ENCODE data around the gene CAPN15. TPM values are rescaled to one million over a fixed set of nuclear protein-coding genes. Genes with fewer than 3 reads are reported as not detected.
A peak's percentile ranks its signal among the peaks of the same experiment; 100 is the strongest.

Gene CAPN15
- total RNA-seq, 2 experiments from 2014 or later = 113 to 121 TPM

GRCh38 chr16:569445-570254 is 42.1 kb downstream of the CAPN15 start, which contains the start of gene PIGQ:
PIGQ (plus strand) TSS chr16:569968; CDS start chr16:574075, 4,107 bp downstream.
- no peaks in the 10 kb centered on the region for H3K27me3 Mint-ChIP-seq
- H3K4me1 Mint-ChIP-seq = peaks cover 23% of the 10 kb centered on the region
- peak within 1 kb of the TSS; percentile 77 for H3K4me3 Mint-ChIP-seq
- ATAC-seq = peak; percentile 87
- DNase-seq = peak; percentile 69
- no peaks in the 10 kb centered on the region for H3K9me3 Mint-ChIP-seq (ENCODE audit: low read depth)
- H3K36me3 Mint-ChIP-seq = no peaks in the 10 kb centered on the region
- CTCF ChIA-PET = interaction anchor here (0.9 to 1.1 kb wide), 2 partner anchors 10 to 79 kb away, joined by 3 read pairs; no protein-coding TSS in a partner anchor
- H3K27ac Mint-ChIP-seq = peak within 1 kb of the TSS; percentile 91

- no peaks in the 10 kb centered on the region for H3K9me3 Mint-ChIP-seq (ENCODE audit: low read depth)
- no peaks in the 10 kb centered on the region for H3K27me3 Mint-ChIP-seq
- DNase-seq = no peak
- no peak overlapping the region for H3K27ac Mint-ChIP-seq
- H3K4me1 Mint-ChIP-seq = peaks cover 16% of the 10 kb centered on the region
- CTCF ChIA-PET = no interaction called here
- no peak overlapping the region for H3K4me3 Mint-ChIP-seq
- H3K36me3 Mint-ChIP-seq = no peaks in the 10 kb centered on the region
- no peak for ATAC-seq
These were observed 45.5 kb downstream of the CAPN15 start for GRCh38 chr16:572865-573650.

GRCh38 chr16:574021-574760 is 46.7 kb downstream of the CAPN15 start:
- H3K4me1 Mint-ChIP-seq = peaks cover 15% of the 10 kb centered on the region
- H3K27ac Mint-ChIP-seq = no peak overlapping the region
- no peaks in the 10 kb centered on the region for H3K27me3 Mint-ChIP-seq
- no peak for ATAC-seq
- no peaks in the 10 kb centered on the region for H3K9me3 Mint-ChIP-seq (ENCODE audit: low read depth)
- no peak for DNase-seq
- H3K36me3 Mint-ChIP-seq = no peaks in the 10 kb centered on the region
- no peak overlapping the region for H3K4me3 Mint-ChIP-seq
- CTCF ChIA-PET = no interaction called here

GRCh38 chr16:575354-576196 is 48.1 kb downstream of the CAPN15 start:
- Mint-ChIP-seq H3K4me3 (no peak overlapping the region), H3K27ac (no peak overlapping the region), H3K27me3 (no peaks in the 10 kb centered on the region), H3K4me1 (peaks cover 13% of the 10 kb centered on the region), H3K36me3 (no peaks in the 10 kb centered on the region), H3K9me3 (ENCODE audit: low read depth) (no peaks in the 10 kb centered on the region)
- ATAC-seq (no peak), DNase-seq (no peak)
- CTCF ChIA-PET = no interaction called here

- ATAC-seq = no peak
- Mint-ChIP-seq H3K27me3 (no peaks in the 10 kb centered on the region), H3K36me3 (no peaks in the 10 kb centered on the region), H3K4me1 (peaks cover 7% of the 10 kb centered on the region), H3K27ac (no peak overlapping the region), H3K9me3 (ENCODE audit: low read depth) (no peaks in the 10 kb centered on the region), H3K4me3 (no peak overlapping the region)
- CTCF ChIA-PET = interaction anchor here (1.0 kb wide), 1 partner anchor 12 kb away, joined by 5 read pairs; no protein-coding TSS in a partner anchor
- no peak for DNase-seq
These were observed 48.8 kb downstream of the CAPN15 start for GRCh38 chr16:576197-576822.

- CTCF ChIA-PET = interaction anchor here (1.0 kb wide), 1 partner anchor 11 kb away, joined by 5 read pairs; no protein-coding TSS in a partner anchor
- Mint-ChIP-seq H3K27ac (no peak overlapping the region), H3K4me3 (no peak overlapping the region), H3K4me1 (peaks cover 3% of the 10 kb centered on the region), H3K9me3 (ENCODE audit: low read depth) (no peaks in the 10 kb centered on the region), H3K36me3 (no peaks in the 10 kb centered on the region), H3K27me3 (no peaks in the 10 kb centered on the region)
- DNase-seq (no peak), ATAC-seq (no peak)
These were observed 49.3 kb downstream of the CAPN15 start for GRCh38 chr16:576823-577201.

- Mint-ChIP-seq H3K27me3 (no peaks in the 10 kb centered on the region), H3K36me3 (no peaks in the 10 kb centered on the region), H3K9me3 (ENCODE audit: low read depth) (no peaks in the 10 kb centered on the region), H3K27ac (no peak overlapping the region), H3K4me3 (no peak overlapping the region), H3K4me1 (peaks cover 3% of the 10 kb centered on the region)
- DNase-seq = no peak
- no peak for ATAC-seq
- CTCF ChIA-PET = no interaction called here
These were observed 50.3 kb downstream of the CAPN15 start for GRCh38 chr16:577796-578195.

GRCh38 chr16:578232-578869 is 50.8 kb downstream of the CAPN15 start:
- no peak for ATAC-seq
- Mint-ChIP-seq H3K9me3 (ENCODE audit: low read depth) (no peaks in the 10 kb centered on the region), H3K27me3 (no peaks in the 10 kb centered on the region), H3K4me1 (peaks cover 3% of the 10 kb centered on the region), H3K27ac (no peak overlapping the region), H3K4me3 (no peak overlapping the region), H3K36me3 (no peaks in the 10 kb centered on the region)
- CTCF ChIA-PET = interaction anchor here (1.1 to 1.4 kb wide), 5 partner anchors 10 to 89 kb away, joined by 3 to 9 read pairs (median 3); partner anchors contain the start of gene RHOT2
- no peak for DNase-seq

GRCh38 chr16:578870-579405 is 51.4 kb downstream of the CAPN15 start:
- peaks cover 3% of the 10 kb centered on the region for H3K4me1 Mint-ChIP-seq
- no peaks in the 10 kb centered on the region for H3K27me3 Mint-ChIP-seq
- H3K27ac Mint-ChIP-seq = no peak overlapping the region
- H3K4me3 Mint-ChIP-seq = no peak overlapping the region
- CTCF ChIA-PET = interaction anchor here (0.5 to 1.4 kb wide), 10 partner anchors 9 to 842 kb away, joined by 3 to 9 read pairs (median 4); partner anchors contain the start of genes METTL26, RHOT2 and STUB1
- H3K9me3 Mint-ChIP-seq (ENCODE audit: low read depth) = no peaks in the 10 kb centered on the region
- ATAC-seq (peak; percentile 93), DNase-seq (peak; percentile 81)
- no peaks in the 10 kb centered on the region for H3K36me3 Mint-ChIP-seq

GRCh38 chr16:580141-580945 is 52.8 kb downstream of the CAPN15 start:
- H3K27me3 Mint-ChIP-seq = no peaks in the 10 kb centered on the region
- peaks cover 3% of the 10 kb centered on the region for H3K4me1 Mint-ChIP-seq
- no peaks in the 10 kb centered on the region for H3K36me3 Mint-ChIP-seq
- H3K4me3 Mint-ChIP-seq = no peak overlapping the region
- H3K9me3 Mint-ChIP-seq (ENCODE audit: low read depth) = no peaks in the 10 kb centered on the region
- no peak overlapping the region for H3K27ac Mint-ChIP-seq
- ATAC-seq = no peak
- CTCF ChIA-PET = no interaction called here
- DNase-seq = no peak

GRCh38 chr16:580946-581498 is 53.5 kb downstream of the CAPN15 start:
- no peaks in the 10 kb centered on the region for H3K9me3 Mint-ChIP-seq (ENCODE audit: low read depth)
- H3K27me3 Mint-ChIP-seq = no peaks in the 10 kb centered on the region
- peaks cover 3% of the 10 kb centered on the region for H3K4me1 Mint-ChIP-seq
- no peak overlapping the region for H3K27ac Mint-ChIP-seq
- DNase-seq (no peak), ATAC-seq (no peak)
- CTCF ChIA-PET = interaction anchor here (0.7 kb wide), 1 partner anchor 230 kb away, joined by 3 read pairs; no protein-coding TSS in a partner anchor
- H3K36me3 Mint-ChIP-seq = no peaks in the 10 kb centered on the region
- no peak overlapping the region for H3K4me3 Mint-ChIP-seq
